HUES6 (cell line): ENCODE results near the gene CIDEA.
"Not testable (repeated sequence)": the region's sequence is repeated elsewhere in the genome, so short reads cannot be mapped to it uniquely, and the experiment has no call there.

Source experiments
- H3K27ac ChIP-seq: 2 replicates; pipeline ENCODE4 v1.7.0; 2013; ENCODE audit warnings: low read depth, mild to moderate bottlenecking, low read length, inconsistent platforms
- H3K27me3 ChIP-seq: 2 replicates; pipeline ENCODE4 v1.6.1; 2013; ENCODE audit warnings: low read length; ENCODE audit not compliant: control insufficient read depth, insufficient read depth
- H3K36me3 ChIP-seq: 2 replicates; pipeline ENCODE4 v1.6.1; 2013; ENCODE audit warnings: low read length; ENCODE audit not compliant: control insufficient read depth, insufficient read depth
- H3K4me1 ChIP-seq: 2 replicates; pipeline ENCODE4 v1.6.1; 2013; ENCODE audit warnings: low read length; ENCODE audit not compliant: control insufficient read depth, insufficient read depth
- H3K4me3 ChIP-seq: 2 replicates; pipeline ENCODE4 v1.5.1; 2013; ENCODE audit warnings: low read depth, low read length
- H3K9ac ChIP-seq: one replicate; pipeline ENCODE4 v1.6.1; 2013; ENCODE audit warnings: mild to moderate bottlenecking, low read length
- H3K9me3 ChIP-seq: 2 replicates; pipeline ENCODE4 v1.6.1; 2013; ENCODE audit warnings: low read depth, low read length; ENCODE audit not compliant: control insufficient read depth, insufficient read depth

The CIDEA gene

GRCh38 chr18:12242658-12243260 is 11.4 kb upstream of the CIDEA start:
- Histone ChIP-seq H3K27ac (no peak overlapping the region), H3K27me3 (peaks cover 18% of the 10 kb centered on the region), H3K4me3 (no peak overlapping the region), H3K9me3 (no peaks in the 10 kb centered on the region), H3K9ac (no peak overlapping the region), H3K36me3 (no peaks in the 10 kb centered on the region), H3K4me1 (no peaks in the 10 kb centered on the region)

GRCh38 chr18:12243272-12243671 is 10.9 kb upstream of the CIDEA start:
- peaks cover 21% of the 10 kb centered on the region for H3K27me3 ChIP-seq
- H3K9me3 ChIP-seq, H3K36me3 ChIP-seq: not testable (repeated sequence)

GRCh38 chr18:12245793-12246135 is 8.4 kb upstream of the CIDEA start:
- Histone ChIP-seq H3K27me3 (peaks cover 34% of the 10 kb centered on the region), H3K36me3 (no peaks in the 10 kb centered on the region), H3K9ac (no peak overlapping the region), H3K9me3 (no peaks in the 10 kb centered on the region), H3K4me3 (no peak overlapping the region), H3K27ac (no peak overlapping the region), H3K4me1 (no peaks in the 10 kb centered on the region)

More at GRCh38 chr18:12243272-12243671, 10.9 kb upstream of the CIDEA start:
- not testable (repeated sequence) for H3K27ac ChIP-seq, H3K4me1 ChIP-seq, H3K4me3 ChIP-seq, H3K9ac ChIP-seq

- no peak overlapping the region for H3K4me3 ChIP-seq
Measured at GRCh38 chr18:12246849-12247808, 7.0 kb upstream of the CIDEA start.

DNA sequence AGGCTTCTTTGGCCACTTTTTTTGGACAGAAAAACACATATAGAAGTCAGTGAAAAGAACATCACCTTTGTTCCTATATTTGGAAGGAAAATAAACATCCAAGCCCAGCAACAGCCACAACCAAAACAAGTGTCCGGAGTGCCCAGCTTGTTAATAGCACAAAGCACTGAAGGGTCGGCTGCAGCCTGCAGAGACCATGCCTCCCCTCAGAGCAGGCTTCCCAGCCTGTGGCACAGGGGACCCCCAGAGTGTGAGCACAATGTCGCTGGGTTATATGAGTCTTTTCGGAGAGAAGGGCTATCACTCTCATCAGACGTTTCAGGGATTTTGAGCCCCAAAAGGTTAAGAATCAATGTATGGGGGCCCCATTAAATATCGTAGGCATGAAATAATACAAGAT is 6.2 kb upstream of the CIDEA start:
- H3K4me1 ChIP-seq = peaks cover under 1% of the 10 kb centered on the region; the same call in 1 of the 2 replicates
- H3K9ac ChIP-seq = no peak overlapping the region
- no peaks in the 10 kb centered on the region for H3K36me3 ChIP-seq
- no peaks in the 10 kb centered on the region for H3K9me3 ChIP-seq
- H3K27ac ChIP-seq = no peak overlapping the region
- no peak overlapping the region for H3K4me3 ChIP-seq
- peaks cover 56% of the 10 kb centered on the region for H3K27me3 ChIP-seq

More at GRCh38 chr18:12246849-12247808, 7.0 kb upstream of the CIDEA start:
- H3K9me3 ChIP-seq = no peaks in the 10 kb centered on the region
- H3K27me3 ChIP-seq = peaks cover 48% of the 10 kb centered on the region
- no peak overlapping the region for H3K27ac ChIP-seq
- no peak overlapping the region for H3K9ac ChIP-seq
- no peaks in the 10 kb centered on the region for H3K36me3 ChIP-seq
- H3K4me1 ChIP-seq = no peaks in the 10 kb centered on the region

DNA sequence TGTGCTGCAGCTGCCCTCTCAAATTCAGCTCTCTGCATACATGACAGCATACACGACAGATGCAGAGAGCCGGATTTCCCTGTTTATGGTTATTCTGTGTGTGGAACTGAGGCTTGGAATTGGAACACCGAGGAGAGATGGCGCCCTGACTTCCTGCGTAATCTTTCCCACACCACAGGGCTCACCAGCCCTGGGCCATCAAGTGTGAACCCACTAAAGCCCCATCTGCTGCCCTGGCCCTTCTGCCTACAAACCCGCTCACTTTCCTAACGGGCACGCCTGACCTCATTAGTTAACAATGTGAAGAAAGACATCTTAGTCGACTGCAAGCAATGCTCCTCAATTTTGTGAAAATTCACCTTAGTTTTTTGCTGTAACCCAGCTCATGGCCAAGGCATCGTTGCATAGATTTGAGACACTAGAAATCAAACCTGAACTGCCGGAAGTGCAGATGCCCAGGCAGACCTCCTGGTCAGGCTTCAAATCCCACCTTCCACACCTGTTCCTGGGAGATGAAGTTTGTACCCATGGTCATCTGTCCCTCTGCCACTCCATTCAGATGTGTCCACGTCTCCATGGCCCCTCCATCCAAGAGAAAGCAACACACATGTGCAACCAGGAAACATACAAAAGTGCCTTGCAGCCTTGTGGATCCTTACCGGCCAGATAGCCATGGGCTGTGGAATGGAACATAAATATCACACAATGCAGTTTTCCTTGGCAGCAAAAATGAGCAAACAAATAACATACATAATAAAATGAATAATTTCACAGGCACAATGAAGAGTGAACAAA is 5.0 kb upstream of the CIDEA start:
- Histone ChIP-seq H3K36me3 (no peaks in the 10 kb centered on the region), H3K4me1 (peaks cover 11% of the 10 kb centered on the region), H3K27ac (no peak overlapping the region), H3K9me3 (no peaks in the 10 kb centered on the region), H3K27me3 (peaks cover 68% of the 10 kb centered on the region), H3K4me3 (no peak overlapping the region), H3K9ac (no peak overlapping the region)

DNA sequence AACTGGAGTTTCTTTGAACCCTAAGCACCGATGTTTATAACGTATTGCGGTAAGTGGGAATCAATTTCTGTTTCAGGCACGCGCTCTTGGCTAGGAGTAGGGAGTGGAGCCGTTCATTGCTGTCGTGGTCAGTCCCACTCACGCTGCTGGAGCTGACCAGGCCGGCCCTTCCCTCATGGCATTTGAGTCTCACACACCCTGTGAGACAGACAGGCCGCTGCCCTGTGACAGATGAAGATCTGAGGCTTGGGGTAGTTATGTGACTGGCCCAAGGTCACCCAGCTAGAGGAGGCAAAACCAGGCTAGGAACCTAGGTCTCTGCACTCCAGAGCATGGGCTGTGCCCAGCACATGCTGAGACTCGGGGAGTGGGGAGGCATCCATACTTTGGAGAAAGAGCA is 2.9 kb upstream of the CIDEA start:
- Histone ChIP-seq H3K9ac (no peak overlapping the region), H3K9me3 (no peaks in the 10 kb centered on the region), H3K36me3 (no peaks in the 10 kb centered on the region), H3K27ac (no peak overlapping the region), H3K27me3 (peaks cover 84% of the 10 kb centered on the region), H3K4me3 (no peak overlapping the region), H3K4me1 (peaks cover 30% of the 10 kb centered on the region)

DNA sequence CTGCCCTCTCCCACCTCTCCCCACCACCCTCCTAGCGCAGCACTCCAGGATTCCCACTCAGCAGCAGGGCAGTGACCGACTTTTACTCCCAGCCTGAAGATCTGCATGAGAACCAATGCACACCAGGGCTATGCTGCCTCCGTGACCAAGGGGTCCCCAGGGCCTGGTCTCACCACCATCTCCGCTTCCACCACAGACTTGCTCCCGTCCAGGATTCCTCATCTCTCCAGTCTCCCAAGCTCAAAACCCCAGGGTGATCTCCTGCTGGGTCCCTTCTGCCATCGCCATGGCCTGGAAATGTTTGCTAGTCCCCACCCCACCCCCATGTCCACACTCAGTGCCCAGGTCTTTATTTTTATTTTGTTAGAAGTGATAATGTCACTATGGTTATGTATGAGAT is 2.1 kb upstream of the CIDEA start:
- Histone ChIP-seq H3K27me3 (peaks cover 86% of the 10 kb centered on the region), H3K9ac (no peak overlapping the region), H3K27ac (no peak overlapping the region), H3K36me3 (no peaks in the 10 kb centered on the region), H3K4me1 (peaks cover 32% of the 10 kb centered on the region), H3K4me3 (no peak overlapping the region), H3K9me3 (no peaks in the 10 kb centered on the region)

GRCh38 chr18:12253027-12253426 is 1.1 kb upstream of the CIDEA start:
- Histone ChIP-seq H3K9me3 (no peaks in the 10 kb centered on the region), H3K27ac (no peak overlapping the region), H3K27me3 (peaks cover 86% of the 10 kb centered on the region), H3K4me3 (peak overlapping the region; percentile 78), H3K9ac (no peak overlapping the region), H3K4me1 (peaks cover 32% of the 10 kb centered on the region), H3K36me3 (no peaks in the 10 kb centered on the region)

DNA sequence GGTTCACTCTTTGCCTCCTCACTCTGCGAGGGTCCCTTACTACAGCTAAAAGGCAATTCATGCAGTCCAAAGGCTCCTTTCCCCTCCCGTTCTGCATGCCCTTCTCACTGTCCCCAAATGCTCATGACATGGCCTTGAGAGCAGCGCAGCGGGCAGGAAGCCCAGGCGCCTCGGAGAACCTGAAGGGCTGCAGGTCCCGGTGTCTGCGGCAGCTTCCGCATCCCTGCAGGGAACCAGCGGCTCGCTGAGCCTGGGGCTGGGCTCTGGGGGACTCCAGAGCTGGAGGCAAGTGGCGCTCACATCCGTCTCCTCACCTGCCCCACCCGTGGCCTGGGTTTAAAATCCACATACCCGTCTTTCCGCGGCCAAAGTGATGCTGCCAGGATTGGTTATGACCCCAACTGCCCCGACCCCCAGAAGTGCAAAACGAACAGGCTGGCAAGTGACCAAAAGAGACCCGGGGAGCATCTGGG is 462 bp upstream of the CIDEA start:
- H3K27me3 ChIP-seq = peaks cover 88% of the 10 kb centered on the region
- peak overlapping the region; percentile 78 for H3K4me3 ChIP-seq
- H3K9ac ChIP-seq = no peak overlapping the region
- no peaks in the 10 kb centered on the region for H3K9me3 ChIP-seq
- no peak overlapping the region for H3K27ac ChIP-seq
- H3K36me3 ChIP-seq = no peaks in the 10 kb centered on the region
- peaks cover 32% of the 10 kb centered on the region for H3K4me1 ChIP-seq
